Neuron (in vitro differentiated cells): ENCODE data around the gene CDC42EP3.

Source experiments
- H2AFZ ChIP-seq: one replicate; pipeline ENCODE4 v1.6.1; 2013; ENCODE audit warnings: low read depth, mild to moderate bottlenecking, inconsistent platforms, low read length, moderate library complexity
- H3K27me3 ChIP-seq: one replicate; pipeline ENCODE4 v1.6.1; 2013; ENCODE audit warnings: low read length; ENCODE audit not compliant: insufficient read depth
- H3K36me3 ChIP-seq: one replicate; pipeline ENCODE4 v1.6.1; 2013; ENCODE audit warnings: low read length; ENCODE audit not compliant: insufficient read depth
- H3K4me1 ChIP-seq: one replicate; pipeline ENCODE4 v1.6.1; 2013; ENCODE audit warnings: low read length; ENCODE audit not compliant: insufficient read depth
- H3K4me3 ChIP-seq: 2 replicates; pipeline ENCODE4 v1.5.1; 2013; ENCODE audit warnings: mild to moderate bottlenecking, low read length, moderate library complexity
- H3K9me3 ChIP-seq: one replicate; pipeline ENCODE4 v1.6.1; 2013; ENCODE audit warnings: low read length

Gene CDC42EP3

GRCh38 chr2:37610638-37611289 lies 60.7 kb downstream of the CDC42EP3 start:
- H3K4me1 ChIP-seq = no peaks in the 10 kb centered on the region
- no peaks in the 10 kb centered on the region for H3K9me3 ChIP-seq
- H3K36me3 ChIP-seq = no peaks in the 10 kb centered on the region
- H3K27me3 ChIP-seq = no peaks in the 10 kb centered on the region
- no peak overlapping the region for H3K4me3 ChIP-seq
- H2AFZ ChIP-seq = no peak overlapping the region

DNA sequence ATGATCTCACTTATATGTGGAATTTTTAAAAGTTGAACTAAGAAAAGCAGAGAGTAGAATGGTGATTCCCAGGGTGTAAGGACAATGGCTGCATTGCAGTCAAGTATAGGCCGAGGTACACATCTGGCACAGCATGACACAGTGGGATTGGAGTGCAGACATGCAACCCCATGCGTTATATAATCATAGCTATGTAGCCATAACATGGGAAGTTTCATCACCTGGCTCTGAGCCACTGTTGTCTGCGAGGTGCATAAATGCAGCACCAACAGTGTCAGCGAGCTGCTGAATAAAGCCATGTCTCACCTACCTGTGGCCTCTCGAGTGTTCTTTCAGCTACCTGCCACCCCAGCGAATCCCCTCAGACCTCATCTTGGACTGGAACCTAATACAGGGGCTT lies 61.7 kb downstream of the CDC42EP3 start:
- no peaks in the 10 kb centered on the region for H3K4me1 ChIP-seq
- H3K9me3 ChIP-seq = no peaks in the 10 kb centered on the region
- H3K36me3 ChIP-seq = no peaks in the 10 kb centered on the region
- no peak overlapping the region for H2AFZ ChIP-seq
- no peaks in the 10 kb centered on the region for H3K27me3 ChIP-seq
- H3K4me3 ChIP-seq = no peak overlapping the region

GRCh38 chr2:37604716-37605115 lies 66.7 kb downstream of the CDC42EP3 start:
- no peaks in the 10 kb centered on the region for H3K4me1 ChIP-seq
- no peak overlapping the region for H3K4me3 ChIP-seq
- H3K36me3 ChIP-seq = no peaks in the 10 kb centered on the region
- H2AFZ ChIP-seq = no peak overlapping the region
- no peaks in the 10 kb centered on the region for H3K27me3 ChIP-seq
- no peaks in the 10 kb centered on the region for H3K9me3 ChIP-seq

DNA sequence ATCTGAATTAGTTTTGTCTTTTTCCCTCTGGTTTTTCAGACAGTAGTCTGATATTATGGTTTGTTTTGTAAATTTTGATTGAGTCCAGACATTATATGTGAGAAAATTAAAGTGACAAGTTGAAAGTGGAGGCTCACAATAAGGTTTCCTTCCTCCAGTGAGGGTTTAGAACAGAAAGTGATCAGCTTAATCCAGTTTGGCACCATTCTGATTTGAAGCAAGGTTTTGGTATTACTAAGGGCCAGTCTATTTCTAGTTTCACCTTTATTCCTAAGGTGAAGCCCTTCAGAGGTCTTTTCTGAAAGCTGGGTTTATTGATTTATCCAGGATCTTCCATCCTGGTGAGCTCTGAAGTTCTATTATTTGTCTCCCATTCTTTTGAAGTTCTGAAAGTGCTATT lies 68.7 kb downstream of the CDC42EP3 start:
- Histone ChIP-seq H3K4me1 (no peaks in the 10 kb centered on the region), H3K27me3 (no peaks in the 10 kb centered on the region), H3K9me3 (no peaks in the 10 kb centered on the region), H2AFZ (no peak overlapping the region), H3K4me3 (no peak overlapping the region), H3K36me3 (no peaks in the 10 kb centered on the region)

DNA sequence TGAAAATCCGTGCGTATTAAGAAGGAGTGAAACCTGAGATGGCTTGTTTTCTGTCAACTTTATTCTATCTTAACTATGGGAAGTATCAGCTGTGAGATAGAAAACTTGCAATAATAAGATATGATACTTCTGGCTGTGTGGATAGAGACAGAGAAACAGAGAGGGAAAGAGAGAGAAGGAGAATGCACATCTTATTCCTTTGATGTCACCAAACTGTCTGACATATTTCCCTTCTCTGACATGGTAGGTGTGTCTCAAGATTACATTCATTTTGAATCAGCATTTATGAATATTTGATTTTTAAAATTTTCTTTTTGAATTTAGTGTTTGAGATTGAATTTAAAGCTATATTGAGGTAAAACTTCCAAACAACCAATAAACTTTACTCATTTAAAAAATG lies 69.4 kb downstream of the CDC42EP3 start:
- H2AFZ ChIP-seq = no peak overlapping the region
- H3K4me1 ChIP-seq = no peaks in the 10 kb centered on the region

GRCh38 chr2:37601569-37601968 lies 69.9 kb downstream of the CDC42EP3 start:
- no peak overlapping the region for H2AFZ ChIP-seq

More for the DNA sequence above, 69.4 kb downstream of the CDC42EP3 start:
- Histone ChIP-seq H3K9me3 (no peaks in the 10 kb centered on the region), H3K4me3 (no peak overlapping the region), H3K36me3 (no peaks in the 10 kb centered on the region), H3K27me3 (no peaks in the 10 kb centered on the region)

DNA sequence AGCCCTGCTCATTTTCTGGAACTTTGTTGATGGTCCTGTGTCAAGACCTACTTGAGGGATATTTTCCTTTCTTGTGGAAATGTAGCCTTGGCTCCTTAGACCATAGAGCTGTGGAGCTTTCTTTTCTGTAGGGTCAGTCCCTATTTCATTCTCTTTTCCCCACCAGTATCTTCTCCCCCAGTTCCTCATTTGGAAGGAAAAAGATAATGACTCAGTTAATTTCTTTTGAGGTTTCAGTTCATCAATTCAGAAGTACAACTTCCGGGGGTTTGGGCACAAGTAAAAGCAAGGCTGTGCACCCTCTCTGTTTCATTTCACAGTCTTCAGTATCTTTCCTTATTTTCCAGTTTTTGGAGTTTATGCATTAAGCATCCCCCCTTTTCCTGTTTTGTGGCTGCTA lies 70.7 kb downstream of the CDC42EP3 start:
- no peak overlapping the region for H2AFZ ChIP-seq
- no peaks in the 10 kb centered on the region for H3K9me3 ChIP-seq
- H3K4me3 ChIP-seq = no peak overlapping the region
- H3K27me3 ChIP-seq = no peaks in the 10 kb centered on the region
- H3K36me3 ChIP-seq = no peaks in the 10 kb centered on the region
- H3K4me1 ChIP-seq = no peaks in the 10 kb centered on the region

More at GRCh38 chr2:37601569-37601968, 69.9 kb downstream of the CDC42EP3 start:
- no peaks in the 10 kb centered on the region for H3K9me3 ChIP-seq
- no peak overlapping the region for H3K4me3 ChIP-seq
- no peaks in the 10 kb centered on the region for H3K4me1 ChIP-seq
- no peaks in the 10 kb centered on the region for H3K27me3 ChIP-seq
- H3K36me3 ChIP-seq = no peaks in the 10 kb centered on the region

- H3K4me3 ChIP-seq = no peak overlapping the region
- H3K4me1 ChIP-seq = no peaks in the 10 kb centered on the region
- H3K27me3 ChIP-seq = no peaks in the 10 kb centered on the region
- H3K9me3 ChIP-seq = no peaks in the 10 kb centered on the region
- no peaks in the 10 kb centered on the region for H3K36me3 ChIP-seq
- H2AFZ ChIP-seq = no peak overlapping the region
Measured at GRCh38 chr2:37599688-37600525, 71.5 kb downstream of the CDC42EP3 start.

- Histone ChIP-seq H3K4me3 (no peak overlapping the region), H2AFZ (no peak overlapping the region), H3K9me3 (no peaks in the 10 kb centered on the region), H3K36me3 (no peaks in the 10 kb centered on the region), H3K27me3 (no peaks in the 10 kb centered on the region), H3K4me1 (no peaks in the 10 kb centered on the region)
Measured at GRCh38 chr2:37593694-37594093, 77.7 kb downstream of the CDC42EP3 start.

DNA sequence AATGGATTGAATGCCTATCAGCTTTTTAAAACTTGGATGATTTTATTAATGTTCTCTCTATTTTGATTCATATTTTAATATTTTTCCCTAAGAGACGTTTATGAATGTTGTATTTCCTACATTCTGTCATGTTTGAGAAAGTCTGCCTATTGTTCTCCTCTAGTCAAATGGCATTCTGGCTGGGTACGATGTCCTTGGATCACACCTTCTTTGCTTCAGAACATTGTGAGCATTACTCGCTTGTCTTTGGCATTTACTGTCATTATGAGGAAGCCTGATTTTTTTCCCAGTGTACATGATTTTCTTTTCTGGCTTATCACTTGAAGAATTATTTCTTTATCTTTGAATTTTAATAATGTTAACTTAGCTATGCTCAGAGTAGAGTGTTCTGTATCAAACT lies 78.4 kb downstream of the CDC42EP3 start:
- H3K27me3 ChIP-seq = no peaks in the 10 kb centered on the region

More for the DNA sequence above, 78.4 kb downstream of the CDC42EP3 start:
- no peak overlapping the region for H2AFZ ChIP-seq
- no peak overlapping the region for H3K4me3 ChIP-seq
- no peaks in the 10 kb centered on the region for H3K36me3 ChIP-seq
- H3K9me3 ChIP-seq = no peaks in the 10 kb centered on the region
- H3K4me1 ChIP-seq = no peaks in the 10 kb centered on the region
